T follicular helper cell (primary cell): ENCODE measurements around the gene POLR2B.
"Not testable (repeated sequence)": the region's sequence is repeated elsewhere in the genome, so short reads cannot be mapped to it uniquely, and the experiment has no call there.

ENCODE experiments used
- DNase-seq: peaks from one replicate; pipeline ENCODE4 v3.0.0-alpha.2; 2020; ENCODE audit warnings: low read depth

The POLR2B gene

DNA sequence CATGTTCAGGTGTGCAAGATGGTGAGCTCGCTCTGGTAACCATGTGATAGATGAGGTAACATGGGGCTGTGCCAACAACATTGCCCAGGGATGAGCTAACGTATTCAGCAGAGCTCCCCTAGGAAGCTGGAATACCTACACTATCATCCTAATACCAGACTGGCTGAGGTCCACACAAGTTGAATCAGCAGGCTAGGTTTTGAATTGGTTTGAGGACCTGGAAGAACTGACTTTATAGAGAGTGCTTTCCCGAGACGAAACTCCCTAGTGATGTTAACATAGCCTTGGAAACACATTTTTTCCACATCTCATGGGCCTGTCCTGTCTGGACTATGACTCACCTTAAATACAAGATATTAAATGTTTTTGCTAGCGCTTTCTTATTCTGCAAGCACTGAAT is 74.8 kb downstream of the POLR2B start:
- DNase-seq, result no peak

DNA sequence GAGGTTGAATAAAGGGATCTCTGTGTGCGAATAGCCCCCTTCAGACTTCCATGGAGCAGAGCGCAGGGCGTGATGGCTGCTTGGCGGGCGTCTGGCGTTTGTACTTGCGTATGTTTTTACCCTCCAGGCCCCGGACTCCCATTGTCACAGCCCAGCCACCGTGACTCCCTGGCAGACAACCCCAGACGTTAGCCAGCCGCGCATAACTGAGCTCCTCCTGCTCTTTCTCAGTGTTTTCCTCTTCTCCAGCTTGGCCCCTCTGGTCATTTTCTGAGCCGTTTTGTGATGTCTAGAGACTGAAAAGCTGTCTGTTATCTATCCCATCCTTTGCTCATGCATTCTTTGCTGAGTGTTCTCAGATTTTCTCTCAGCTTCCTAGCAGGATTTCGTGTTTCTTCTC is 77.2 kb downstream of the POLR2B start:
- no peak for DNase-seq

DNA sequence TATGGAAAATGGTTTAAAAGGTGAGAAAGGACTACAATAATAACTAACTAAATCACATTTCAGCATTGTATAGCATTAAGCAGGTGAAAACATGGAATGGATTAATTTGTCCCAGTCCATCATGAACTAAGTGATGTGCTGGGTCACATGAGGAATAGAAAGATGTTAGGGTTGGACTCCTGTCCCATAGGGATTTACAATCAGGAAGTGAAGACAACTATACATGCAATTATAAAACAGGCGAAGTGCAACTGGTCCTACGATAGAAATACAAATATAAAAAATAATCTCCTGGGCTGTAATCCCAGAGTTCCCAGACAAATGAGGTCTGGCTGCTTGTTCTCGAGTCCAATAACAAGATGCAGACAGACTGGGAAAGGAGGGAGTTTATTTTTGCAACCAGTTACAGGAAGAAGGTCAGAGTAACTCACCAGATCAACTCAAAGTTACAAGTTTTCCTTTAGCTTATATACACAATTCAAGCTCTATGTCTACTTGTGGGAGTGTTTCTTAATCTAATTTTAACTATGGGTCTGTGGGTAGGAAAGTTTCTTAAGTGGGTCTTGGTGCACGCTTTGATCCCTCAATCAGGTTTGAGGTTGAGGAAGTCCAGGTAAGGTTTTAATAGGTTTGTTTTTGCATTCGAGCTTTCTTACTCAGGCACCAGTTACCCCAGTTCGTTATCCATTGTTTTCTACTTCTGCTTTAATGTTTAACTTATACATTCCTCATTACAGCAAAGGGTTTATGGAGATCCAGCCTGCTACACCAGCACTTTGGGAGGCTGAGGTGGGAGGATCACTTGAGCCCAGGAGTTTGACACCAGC is 81.4 kb downstream of the POLR2B start:
- DNase-seq, result no peak

DNA sequence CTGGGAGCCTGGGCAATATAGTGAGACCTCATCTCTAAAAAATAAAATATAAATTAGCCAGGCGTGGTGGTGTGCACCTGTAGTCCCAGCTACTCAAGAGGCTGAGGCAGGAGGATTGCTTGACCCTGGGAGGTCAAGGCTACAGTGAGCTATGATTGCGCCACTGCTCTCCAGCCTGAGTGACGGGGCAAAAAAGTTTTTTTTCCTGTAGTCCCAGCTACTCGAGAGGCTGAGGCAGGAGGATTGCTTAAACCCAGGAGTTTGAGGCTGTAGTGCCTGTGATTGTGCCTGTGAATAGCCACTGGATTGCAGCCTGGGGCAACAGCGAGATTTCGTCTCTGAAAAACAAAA is 82.0 kb downstream of the POLR2B start:
- DNase-seq, result not testable (repeated sequence)

DNA sequence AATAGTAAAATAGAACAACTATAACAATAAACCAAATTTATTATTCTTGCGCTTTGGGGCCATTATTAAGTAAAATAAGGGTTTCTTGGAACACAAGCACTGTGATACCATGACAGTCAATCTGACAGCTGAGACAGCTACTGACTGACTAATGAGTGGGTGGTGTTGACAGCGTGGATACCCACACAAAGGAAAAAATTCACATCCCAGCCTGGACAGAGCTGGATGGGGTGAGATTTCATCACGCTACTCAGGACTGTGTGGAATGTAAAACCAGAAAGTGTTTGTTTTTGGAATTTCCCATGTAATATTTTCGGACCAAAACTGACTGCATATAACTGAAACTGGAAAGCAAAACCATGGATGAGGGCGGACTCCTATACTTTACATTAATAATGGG is 82.7 kb downstream of the POLR2B start:
- DNase-seq, result no peak

DNA sequence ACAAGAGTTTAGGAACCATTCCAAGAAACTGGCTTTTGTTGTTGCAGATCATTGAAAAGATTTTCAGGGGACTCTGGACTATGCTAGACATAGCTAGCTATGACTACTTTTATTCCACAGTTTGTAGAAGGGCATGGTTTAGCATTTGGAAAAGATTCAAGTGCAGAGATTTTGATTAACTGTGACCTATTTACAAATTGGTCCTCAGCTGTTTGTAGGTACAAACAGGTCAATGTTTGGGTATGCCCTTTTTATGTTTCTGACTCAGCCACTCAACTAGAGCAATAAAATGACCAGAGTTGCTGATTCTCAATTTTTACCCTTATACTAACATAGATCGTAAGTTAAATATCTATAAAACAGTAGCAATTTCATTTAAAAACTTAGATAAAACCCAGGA is 84.8 kb downstream of the POLR2B start:
- DNase-seq, result no peak

DNA sequence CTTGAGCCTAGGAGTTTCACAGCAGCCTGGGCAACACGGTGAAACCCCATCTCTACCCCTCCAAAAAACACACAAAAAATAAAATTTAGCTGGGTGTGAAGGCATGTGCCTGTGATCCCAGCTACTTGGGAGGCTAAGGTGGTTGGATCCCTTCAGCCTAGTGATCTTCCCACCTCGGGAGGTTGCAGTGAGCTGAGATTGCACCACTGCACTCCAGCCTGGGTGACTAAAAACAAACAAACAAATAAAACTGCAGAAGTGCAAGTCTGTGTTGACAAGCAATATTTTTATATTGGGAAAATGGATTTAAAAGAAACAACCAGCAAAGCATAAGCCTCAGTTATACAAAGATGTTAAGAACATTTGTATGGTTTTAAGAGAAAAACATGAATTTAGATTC is 85.4 kb downstream of the POLR2B start:
- DNase-seq, result no peak

DNA sequence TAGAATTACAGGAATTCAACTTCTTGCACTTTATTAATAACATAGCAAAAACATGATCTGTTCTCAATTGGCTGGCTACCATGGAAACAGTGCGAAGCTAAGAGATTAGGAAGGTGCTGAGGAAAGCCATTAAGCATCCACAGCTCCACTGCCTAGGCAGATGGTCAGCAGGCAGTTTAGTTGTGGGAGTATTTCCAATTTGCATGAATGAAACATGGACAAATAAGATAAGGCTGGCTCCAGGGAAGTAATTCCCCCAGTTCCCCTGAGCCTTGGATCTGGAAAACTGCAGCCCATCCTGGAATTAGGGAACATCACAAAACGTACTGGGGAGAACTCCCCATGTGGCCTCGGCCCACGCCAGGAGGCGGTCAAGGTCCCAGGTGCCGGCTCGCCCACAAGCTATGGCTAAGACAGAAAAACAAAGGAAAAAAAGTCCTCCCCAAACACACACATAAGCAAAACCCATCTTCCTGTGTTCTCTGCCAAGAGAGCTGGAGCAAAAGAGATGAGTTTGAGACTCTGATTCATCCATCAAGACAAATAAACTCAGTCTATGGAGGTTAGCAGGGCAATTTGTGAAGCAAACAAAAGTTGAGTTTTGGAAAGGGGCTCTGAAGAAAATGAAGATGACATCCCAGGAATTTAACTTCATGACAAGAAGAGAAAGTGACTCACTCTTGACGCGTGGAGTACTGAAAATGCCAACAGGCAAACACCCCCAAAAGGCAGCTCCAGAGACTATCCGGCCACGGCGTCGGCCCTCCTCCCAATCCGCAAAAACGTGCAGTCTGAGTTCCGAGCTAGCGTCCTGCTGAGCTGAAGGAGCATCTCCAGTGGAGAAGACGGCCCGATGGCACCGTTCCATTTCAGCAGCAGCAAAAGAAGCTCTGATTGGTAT is 86.4 kb downstream of the POLR2B start:
- DNase-seq, result no peak

DNA sequence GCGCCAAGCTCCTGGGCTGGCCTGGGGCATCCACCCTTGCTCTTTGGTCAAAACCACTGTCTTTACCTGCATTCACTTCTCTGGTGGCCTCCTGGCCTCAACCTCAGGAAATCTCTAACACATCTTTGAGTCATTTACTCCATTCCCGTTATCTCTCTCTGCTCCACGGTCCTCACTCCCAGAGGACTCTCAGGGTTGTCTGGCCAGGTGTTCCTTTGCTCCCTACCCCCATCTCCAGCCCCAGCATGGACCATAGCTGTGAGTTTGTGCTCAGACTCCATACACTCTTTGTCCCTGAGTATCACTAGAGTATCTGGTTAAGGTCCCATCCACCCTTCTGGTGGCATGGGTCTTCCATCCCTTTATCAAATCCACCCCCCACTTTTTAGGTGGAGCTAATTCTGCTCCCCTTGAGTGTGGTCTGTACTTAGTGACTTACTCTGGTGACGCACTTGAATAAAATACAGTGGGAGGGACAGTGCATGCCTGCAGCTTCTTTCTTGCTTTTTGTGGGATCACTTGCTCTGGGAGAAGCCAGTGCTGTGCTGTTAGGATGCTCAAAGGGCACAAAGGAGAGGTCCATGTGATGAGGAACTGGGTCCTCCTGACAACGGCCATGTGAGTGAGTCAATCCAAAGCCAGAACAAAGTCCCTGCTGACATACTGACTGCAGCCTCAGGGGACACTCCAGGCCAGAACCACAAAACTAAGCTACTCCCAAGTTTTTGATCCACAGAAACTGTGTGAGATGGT is 87.2 kb downstream of the POLR2B start:
- no peak for DNase-seq

DNA sequence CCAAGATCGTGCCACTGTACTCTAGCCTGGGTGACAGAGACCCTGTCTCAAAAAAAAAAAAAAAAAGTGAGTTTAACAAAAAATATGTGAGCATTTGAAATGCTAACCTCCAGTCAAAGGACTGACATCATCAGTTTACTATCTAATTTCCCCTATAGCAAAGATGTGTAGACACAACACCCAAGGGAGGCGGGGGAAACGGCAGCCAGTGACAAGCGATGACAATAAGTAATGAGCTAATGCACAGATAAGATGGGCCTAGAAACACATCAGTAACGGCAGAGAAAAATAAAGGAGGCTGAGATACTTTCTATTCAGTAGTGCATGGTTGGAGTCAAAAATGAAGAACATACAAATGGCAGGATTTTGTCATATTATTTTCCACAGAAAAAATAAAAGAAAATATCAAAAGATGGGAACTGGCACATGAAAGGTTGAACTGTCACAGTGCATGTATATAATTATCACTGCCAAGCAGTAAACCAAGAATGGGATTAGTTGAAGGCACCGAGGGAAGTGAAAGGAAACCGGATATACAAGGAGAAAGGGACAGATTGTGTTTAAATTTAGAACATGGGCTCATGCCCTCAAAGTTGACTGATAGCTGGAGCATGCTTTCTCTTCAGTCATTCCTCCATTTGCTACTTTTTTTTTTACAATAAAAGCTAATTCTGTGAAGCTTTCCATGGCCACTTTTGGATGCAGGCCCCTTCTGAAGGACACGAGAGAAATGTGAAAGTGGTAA is 89.7 kb downstream of the POLR2B start:
- no peak for DNase-seq

DNA sequence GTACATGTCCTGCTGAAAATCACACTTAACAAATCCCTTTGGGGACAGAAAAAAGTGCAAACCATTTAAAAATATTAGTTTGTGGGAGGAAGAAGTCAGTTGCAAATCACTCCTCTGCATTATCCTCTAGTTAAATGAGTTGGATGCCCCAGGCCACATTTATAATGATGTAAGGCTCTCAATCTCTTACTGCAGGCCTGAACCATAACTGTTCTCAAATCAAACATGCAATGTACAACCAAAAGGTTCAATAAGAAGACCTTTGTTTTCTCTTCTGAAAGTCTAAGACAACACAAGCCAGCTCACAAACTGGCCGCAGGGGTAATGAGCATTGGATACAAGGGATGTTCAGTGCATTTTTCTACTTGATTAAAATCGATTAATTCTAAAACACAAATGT is 91.8 kb downstream of the POLR2B start:
- DNase-seq, result no peak

DNA sequence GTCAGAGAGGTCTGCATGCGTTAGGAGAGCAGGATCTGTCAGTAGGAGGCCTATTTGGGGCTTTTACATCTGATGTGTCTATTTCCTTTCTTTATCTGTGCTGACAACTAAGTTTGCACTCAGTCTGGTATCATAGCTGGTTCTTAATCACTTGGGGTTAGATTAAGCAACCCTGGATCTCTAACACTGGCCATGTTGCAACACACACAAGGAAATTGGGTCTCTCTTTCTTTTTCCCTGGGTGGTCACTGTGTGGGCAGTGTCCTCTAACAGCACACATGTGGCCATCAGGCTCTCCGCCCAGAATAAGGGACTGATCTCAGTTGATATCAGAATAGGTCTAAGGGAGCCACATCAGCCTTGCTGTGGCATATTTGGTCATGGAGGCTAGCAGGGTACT is 92.6 kb downstream of the POLR2B start:
- no peak for DNase-seq

DNA sequence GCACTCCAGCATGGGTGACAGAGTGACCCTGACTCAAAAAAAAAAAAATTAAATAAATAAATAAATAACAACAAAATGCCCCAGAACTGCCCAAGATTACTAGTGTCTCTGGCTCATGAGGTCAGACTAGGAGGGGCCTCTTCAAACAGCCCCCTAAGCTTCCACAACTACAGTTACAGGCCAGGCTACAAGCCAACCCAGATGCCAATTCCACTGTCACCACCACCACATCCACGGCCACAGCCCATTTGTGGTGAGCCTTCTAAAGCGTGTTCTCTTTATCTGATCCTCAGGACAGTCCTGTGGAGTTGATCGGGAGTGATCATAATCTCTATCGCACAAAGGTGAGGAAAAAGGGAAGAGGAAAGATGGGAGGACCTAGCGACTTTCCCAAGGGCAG is 94.9 kb downstream of the POLR2B start:
- no peak for DNase-seq

DNA sequence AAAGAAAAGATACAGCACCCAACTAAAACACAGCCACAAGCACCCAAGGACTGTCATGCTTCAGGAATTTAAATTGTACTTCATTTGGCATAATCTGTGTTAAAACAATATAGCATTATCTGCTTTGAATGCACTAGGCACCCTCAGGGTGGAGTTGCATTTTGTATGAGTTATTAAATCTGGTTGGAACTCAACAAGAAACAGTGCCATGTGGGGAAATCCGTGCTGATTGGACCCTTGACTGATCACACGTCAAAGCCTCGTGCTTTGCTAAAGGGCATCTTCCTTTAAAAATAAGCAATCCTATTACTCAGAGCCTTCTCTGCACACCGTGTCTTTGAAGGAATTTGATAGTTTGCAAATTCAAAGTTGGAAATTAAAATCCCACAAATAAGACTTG is 96.0 kb downstream of the POLR2B start:
- DNase-seq, result no peak

DNA sequence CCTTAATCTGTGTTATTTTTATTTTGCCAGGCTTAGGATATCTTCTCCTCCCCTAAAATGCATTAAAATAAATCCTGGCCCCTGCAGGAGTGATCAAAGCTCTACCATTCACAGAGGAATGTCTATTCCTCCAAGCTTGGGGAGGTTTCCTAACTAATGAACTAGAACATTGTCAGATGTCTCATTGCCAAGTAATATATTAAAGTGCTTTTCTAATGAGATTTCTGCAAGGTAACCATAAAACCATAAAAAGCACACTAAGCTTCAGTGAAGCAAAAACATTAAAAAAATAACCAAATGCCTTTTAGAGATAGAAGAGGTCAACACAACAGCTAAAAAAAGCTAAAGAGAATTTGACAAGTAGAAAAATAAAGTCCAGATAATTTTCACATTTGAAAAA is 96.7 kb downstream of the POLR2B start:
- DNase-seq, result no peak

DNA sequence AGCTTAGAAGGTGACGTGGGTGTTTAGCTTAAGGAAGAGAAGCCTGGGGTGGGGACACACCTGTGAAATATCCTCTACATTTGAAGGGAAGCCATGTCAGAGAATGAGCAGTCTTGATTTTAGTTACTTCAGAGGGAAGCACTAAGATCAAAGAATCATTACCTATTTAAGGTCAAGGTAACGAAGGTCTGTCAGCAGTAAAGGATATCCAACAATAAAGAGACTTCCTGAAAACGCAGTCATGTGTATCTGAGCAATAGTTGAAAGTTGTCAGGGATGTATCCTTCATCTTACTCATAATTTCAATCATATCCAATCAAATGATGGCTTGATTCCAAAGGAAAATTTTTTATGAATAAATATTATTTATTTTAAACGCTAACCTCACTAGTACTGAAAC is 98.0 kb downstream of the POLR2B start:
- DNase-seq, result no peak

DNA sequence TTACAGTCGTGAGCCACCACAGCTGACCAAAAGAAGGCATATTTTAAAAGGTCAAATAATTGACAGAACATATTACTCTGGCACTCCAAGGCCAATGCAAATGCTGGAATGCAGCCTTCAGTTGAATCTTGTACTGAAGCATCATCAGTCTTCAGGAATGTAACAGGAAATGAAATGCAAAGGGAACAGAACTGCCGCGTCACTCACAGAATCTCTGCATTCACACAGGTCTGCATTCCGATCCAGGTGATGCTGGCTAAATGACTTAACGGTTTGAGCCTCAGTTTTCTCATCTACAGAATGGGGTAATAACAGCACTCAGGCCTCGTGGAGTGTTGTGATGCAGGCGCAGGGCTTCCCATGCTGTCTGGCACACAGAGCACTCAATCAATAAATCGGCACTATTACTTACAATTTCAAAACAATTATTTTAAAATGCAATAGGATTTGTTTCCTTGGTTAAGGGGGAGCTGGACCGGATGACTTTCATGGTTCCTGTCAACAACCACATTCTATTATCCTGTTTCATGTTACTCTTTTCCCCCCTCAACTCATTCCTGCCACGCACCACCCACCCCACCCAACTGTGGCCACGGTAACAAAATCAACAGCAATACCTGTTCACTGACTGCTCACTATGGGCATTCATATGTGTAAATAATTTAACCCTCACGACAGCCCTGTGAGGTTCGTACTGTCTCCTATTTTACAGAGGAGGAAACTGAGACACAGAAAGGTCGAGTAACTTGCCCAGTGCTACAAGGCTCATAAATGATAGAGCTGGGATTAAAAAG is 99.1 kb downstream of the POLR2B start:
- DNase-seq, result no peak

DNA sequence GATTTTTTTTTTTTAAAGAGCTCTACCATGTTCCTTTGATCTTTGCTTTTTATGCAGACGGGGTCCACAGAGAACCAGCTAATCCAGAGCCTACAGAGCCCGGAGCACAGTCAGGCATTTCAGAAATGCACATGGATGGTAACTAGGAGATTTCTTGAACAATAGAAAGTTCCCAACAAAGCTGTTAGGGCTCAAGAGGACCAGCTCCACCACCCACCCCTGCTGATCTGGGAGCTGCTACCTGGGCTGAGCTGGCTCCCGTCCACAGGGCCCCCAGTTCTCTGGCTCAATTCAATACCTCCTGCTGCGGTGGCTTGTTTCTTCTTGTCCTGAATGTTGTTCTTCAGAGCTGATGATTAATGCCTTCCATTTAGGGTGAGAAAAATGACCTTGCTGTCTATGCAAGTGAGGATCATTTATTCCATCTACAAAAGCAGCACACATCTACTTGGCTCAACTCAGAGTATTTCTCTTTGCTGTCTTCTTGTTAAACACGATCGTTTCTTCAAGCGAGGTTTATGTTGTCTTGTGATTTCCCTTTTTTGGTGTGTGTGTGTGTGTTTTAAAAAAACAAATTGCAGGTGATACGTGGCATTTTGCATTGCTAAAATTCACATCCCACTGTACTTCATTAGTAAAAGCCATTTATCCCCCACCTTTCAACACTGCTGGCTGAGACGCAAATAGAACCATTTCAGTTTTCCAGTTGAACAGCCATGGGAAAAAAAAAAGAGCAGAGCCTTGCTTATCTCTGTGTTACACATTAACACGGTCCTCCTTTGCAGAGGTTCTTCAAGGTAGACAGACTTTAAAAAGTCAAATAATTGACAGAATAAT is 100.2 kb downstream of the POLR2B start:
- DNase-seq, result no peak
